DND-41 (cell line): ENCODE data around the gene RNU5B-1.

Experiments
- ATAC-seq: fragments of 200-7000 bp; cut with Tn5 transposase; 3 replicates; pipeline ENCODE4 v1.9.1; 2021; ENCODE audit warnings: low read depth; ENCODE audit not compliant: insufficient read depth
- DNase-seq: peaks from one replicate; pipeline ENCODE4 v3.0.0-alpha.2; 2020
- H2AFZ ChIP-seq: 2 replicates; pipeline ENCODE4 v1.6.0; 2012; ENCODE audit warnings: low read depth, low read length
- H3K27ac ChIP-seq: 2 replicates; pipeline ENCODE4 v1.5.1; 2012; ENCODE audit warnings: low read length, inconsistent platforms
- H3K27me3 ChIP-seq: fragments of 200-600 bp; sonication (generic); 2 replicates; pipeline ENCODE4 v1.6.0; 2012; ENCODE audit warnings: low read length, mild to moderate bottlenecking, inconsistent platforms; ENCODE audit not compliant: insufficient read depth, poor library complexity
- H3K36me3 ChIP-seq: 2 replicates; pipeline ENCODE4 v1.5.1; 2012; ENCODE audit warnings: low read length, inconsistent platforms; ENCODE audit not compliant: insufficient read depth
- H3K4me1 ChIP-seq: 2 replicates; pipeline ENCODE4 v1.5.1; 2012; ENCODE audit warnings: mild to moderate bottlenecking, low read length; ENCODE audit not compliant: insufficient read depth
- H3K4me2 ChIP-seq: 2 replicates; pipeline ENCODE4 v1.6.0; 2012; ENCODE audit warnings: mild to moderate bottlenecking, moderate library complexity, low read length, inconsistent platforms; ENCODE audit not compliant: insufficient read depth
- H3K4me3 ChIP-seq, 2 experiments: fragments of 200-600 bp in 1 of 2; shearing (Covaris generic) in 1 of 2; 2 replicates each; pipeline ENCODE4 v1.5.1; 2012 to 2016; ENCODE audit warnings: inconsistent platforms in 2 of 2, low read length in 2 of 2, mild to moderate bottlenecking in 2 of 2, low read depth in 1 of 2, moderate library complexity in 1 of 2
- H3K79me2 ChIP-seq: 2 replicates; pipeline ENCODE4 v1.6.0; 2012; ENCODE audit warnings: low read length, inconsistent platforms; ENCODE audit not compliant: insufficient read depth
- H3K9ac ChIP-seq: 2 replicates; pipeline ENCODE4 v1.6.0; 2012; ENCODE audit warnings: low read depth, mild to moderate bottlenecking, inconsistent platforms, low read length, moderate library complexity
- H3K9me3 ChIP-seq: 2 replicates; pipeline ENCODE4 v1.5.1; 2012; ENCODE audit warnings: low read length, moderate library complexity, mild to moderate bottlenecking, inconsistent platforms; ENCODE audit not compliant: insufficient read depth, severe bottlenecking
- H4K20me1 ChIP-seq: 2 replicates; pipeline ENCODE4 v1.6.0; 2012; ENCODE audit warnings: low read length; ENCODE audit not compliant: insufficient read depth
- EZH2 ChIP-seq: IDR thresholded peaks from 3 replicates; pipeline ENCODE4 v1.6.1; 2012; ENCODE audit warnings: borderline replicate concordance, low read depth, mild to moderate bottlenecking, moderate library complexity, low read length, inconsistent platforms; ENCODE audit not compliant: severe bottlenecking
- TF ChIP-seq, protein P1 (sequence below): IDR thresholded peaks from 2 replicates; pipeline ENCODE4 v1.5.1; 2012; ENCODE audit warnings: borderline replicate concordance, low read length, moderate library complexity, mild to moderate bottlenecking; ENCODE audit not compliant: poor library complexity, severe bottlenecking; ENCODE audit errors: extremely low read depth

RNU5B-1 gene

DNA sequence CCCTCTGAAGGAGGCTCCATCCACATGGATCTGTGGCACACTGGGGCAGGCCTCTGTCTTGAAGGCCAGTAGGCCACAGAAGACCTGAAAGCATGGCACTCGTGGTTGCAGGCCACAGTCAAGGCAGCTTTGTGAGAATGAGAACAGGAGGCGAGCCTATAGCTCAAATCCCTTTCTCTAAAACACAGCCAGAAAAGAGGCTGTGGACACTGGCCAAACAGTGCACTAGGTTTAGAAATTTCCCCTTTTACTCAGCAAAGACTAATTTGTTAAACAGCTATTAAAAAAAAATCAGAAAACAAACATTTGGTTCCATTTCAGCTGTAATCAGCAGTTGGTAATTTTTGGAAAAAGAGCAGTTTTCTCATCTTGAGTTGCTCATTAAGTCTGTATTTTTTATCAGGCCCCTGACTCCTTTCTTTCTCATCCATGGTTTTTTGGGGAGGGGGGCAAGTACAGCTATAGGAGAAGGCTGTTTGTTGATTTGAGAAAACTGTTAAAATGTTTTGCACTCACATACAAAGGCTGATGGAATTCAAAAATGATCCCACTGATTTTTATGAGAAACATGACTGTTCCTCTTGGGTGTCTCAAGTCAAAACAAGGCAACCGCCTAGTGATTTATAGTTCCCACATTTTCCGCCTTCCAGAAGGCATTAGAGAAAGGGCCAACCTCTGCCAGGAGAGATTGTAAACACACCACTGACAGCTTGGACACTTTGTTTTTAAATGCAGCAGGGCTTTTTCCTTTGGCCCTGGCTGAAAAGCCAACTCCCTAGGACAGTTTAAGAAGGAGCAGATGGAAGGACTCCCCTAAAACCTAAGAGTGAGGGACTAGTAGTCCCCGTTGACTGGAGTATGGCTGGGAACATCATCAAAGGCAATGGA lies 45.9 kb upstream of the RNU5B-1 start:
- Histone ChIP-seq H3K4me1 (no peaks in the 10 kb centered on the region), H2AFZ (no peak overlapping the region), H3K79me2 (no peaks in the 10 kb centered on the region), H3K4me2 (no peak overlapping the region), H4K20me1 (peaks cover 6% of the 10 kb centered on the region; the same call in 1 of the 2 replicates), H3K36me3 (peaks cover 56% of the 10 kb centered on the region), H3K4me3 (no peak overlapping the region), H3K9ac (no peak overlapping the region), H3K27me3 (no peaks in the 10 kb centered on the region), H3K27ac (no peak overlapping the region), H3K9me3 (no peaks in the 10 kb centered on the region)
- DNase-seq (no peak), ATAC-seq (no peak)
- TF ChIP-seq EZH2, result no peak
- TF ChIP-seq, protein P1, sequence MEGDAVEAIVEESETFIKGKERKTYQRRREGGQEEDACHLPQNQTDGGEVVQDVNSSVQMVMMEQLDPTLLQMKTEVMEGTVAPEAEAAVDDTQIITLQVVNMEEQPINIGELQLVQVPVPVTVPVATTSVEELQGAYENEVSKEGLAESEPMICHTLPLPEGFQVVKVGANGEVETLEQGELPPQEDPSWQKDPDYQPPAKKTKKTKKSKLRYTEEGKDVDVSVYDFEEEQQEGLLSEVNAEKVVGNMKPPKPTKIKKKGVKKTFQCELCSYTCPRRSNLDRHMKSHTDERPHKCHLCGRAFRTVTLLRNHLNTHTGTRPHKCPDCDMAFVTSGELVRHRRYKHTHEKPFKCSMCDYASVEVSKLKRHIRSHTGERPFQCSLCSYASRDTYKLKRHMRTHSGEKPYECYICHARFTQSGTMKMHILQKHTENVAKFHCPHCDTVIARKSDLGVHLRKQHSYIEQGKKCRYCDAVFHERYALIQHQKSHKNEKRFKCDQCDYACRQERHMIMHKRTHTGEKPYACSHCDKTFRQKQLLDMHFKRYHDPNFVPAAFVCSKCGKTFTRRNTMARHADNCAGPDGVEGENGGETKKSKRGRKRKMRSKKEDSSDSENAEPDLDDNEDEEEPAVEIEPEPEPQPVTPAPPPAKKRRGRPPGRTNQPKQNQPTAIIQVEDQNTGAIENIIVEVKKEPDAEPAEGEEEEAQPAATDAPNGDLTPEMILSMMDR, result no peak

DNA sequence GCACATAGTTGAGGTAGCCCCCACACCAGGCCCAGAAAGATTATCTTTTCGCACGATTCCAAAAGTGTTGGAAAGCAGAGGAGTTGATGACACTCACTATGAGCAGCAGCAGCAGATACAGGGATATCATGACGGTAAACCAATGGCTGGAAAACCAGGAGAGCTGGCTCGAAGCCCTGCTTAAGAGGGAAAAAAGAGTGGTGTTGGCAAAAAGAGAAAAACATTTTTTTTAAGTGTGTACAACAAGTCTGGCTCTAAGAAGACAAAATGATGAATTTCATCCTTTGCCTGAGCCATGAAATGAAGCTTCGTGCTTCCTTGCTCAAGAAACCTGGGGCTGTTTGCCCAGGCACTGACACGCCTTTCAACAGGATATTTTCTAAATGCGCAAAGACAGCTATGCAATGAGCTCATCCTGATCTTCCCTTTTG lies 45.1 kb upstream of the RNU5B-1 start:
- H3K4me2 ChIP-seq, result no peak overlapping the region
- H3K36me3 ChIP-seq, result peaks cover 54% of the 10 kb centered on the region
- H2AFZ ChIP-seq, result no peak overlapping the region
- no peak overlapping the region for H3K4me3 ChIP-seq
- no peak for DNase-seq
- H3K27ac ChIP-seq, result no peak overlapping the region
- H3K27me3 ChIP-seq, result no peaks in the 10 kb centered on the region
- H3K9me3 ChIP-seq, result no peaks in the 10 kb centered on the region
- H3K79me2 ChIP-seq, result no peaks in the 10 kb centered on the region
- H3K9ac ChIP-seq, result no peak overlapping the region
- TF ChIP-seq, protein P1, result no peak
- no peak for TF ChIP-seq EZH2
- no peaks in the 10 kb centered on the region for H3K4me1 ChIP-seq
- ATAC-seq, result no peak
- peaks cover 6% of the 10 kb centered on the region; the same call in 1 of the 2 replicates for H4K20me1 ChIP-seq

DNA sequence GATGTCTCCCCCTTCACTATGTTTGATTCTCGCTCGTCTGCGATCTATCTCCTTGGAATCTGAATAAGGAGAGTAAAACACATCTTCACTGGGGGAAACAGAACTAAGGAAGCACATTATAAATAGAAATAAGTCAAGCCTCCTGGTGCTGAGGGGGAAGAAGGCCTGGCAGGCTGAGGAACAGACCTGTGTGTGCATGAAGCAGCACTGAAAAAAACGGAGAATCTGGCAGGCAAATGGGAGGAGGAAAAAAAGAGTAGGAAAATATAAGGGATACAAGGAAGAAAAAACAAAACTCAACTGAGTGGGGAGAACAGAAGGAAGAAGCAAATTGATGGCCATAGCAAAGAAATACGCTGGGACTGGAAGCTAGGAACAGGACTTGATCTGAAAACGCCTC lies 43.5 kb upstream of the RNU5B-1 start:
- no peak for DNase-seq
- no peak overlapping the region for H3K27ac ChIP-seq
- H3K79me2 ChIP-seq, result no peaks in the 10 kb centered on the region
- H3K27me3 ChIP-seq, result no peaks in the 10 kb centered on the region
- no peak for ATAC-seq
- no peak overlapping the region for H3K4me3 ChIP-seq
- H2AFZ ChIP-seq, result no peak overlapping the region
- no peak overlapping the region for H3K4me2 ChIP-seq
- H3K4me1 ChIP-seq, result no peaks in the 10 kb centered on the region
- H3K36me3 ChIP-seq, result peaks cover 59% of the 10 kb centered on the region
- peaks cover 6% of the 10 kb centered on the region; the same call in 1 of the 2 replicates for H4K20me1 ChIP-seq
- no peak overlapping the region for H3K9ac ChIP-seq
- no peaks in the 10 kb centered on the region for H3K9me3 ChIP-seq
- TF ChIP-seq, protein P1, result no peak
- no peak for TF ChIP-seq EZH2
